ENCODE measurements around the gene PRR33.

- TF ChIP-seq CEBPB (IDR thresholded peaks at IDR 0.05) (no peak), POLR2AphosphoS2 (conservative IDR thresholded peaks at IDR 0.05; ENCODE audit: low read length) (no peak), CTCF (IDR thresholded peaks at IDR 0.05) (no peak), POLR2A (IDR thresholded peaks at IDR 0.05; ENCODE audit: low read length) (no peak), PHF8 (IDR thresholded peaks at IDR 0.05; ENCODE audit: borderline replicate concordance, low read depth) (no peak), MAX (IDR thresholded peaks at IDR 0.05) (no peak), ZSCAN20 (CRISPR knock-in tag; IDR thresholded peaks at IDR 0.05) (no peak), RAD21 (conservative IDR thresholded peaks at IDR 0.05 in 1 of 2, IDR thresholded peaks at IDR 0.05 in 1 of 2) (no peak), HMGXB4 (CRISPR knock-in tag; IDR thresholded peaks at IDR 0.05; ENCODE audit: borderline replicate concordance) (no peak), USF2 (IDR thresholded peaks at IDR 0.05) (no peak), KDM1A (IDR thresholded peaks at IDR 0.05; ENCODE audit: low read depth) (no peak)
These were observed 31.6 kb downstream of the PRR33 start for GRCh38 chr11:1860108-1860507.

Data from A549 (cell line).